ENCODE results near the gene MTHFD1L. TPM values are rescaled to one million over a fixed set of nuclear protein-coding genes. Genes with fewer than 3 reads are reported as not detected.

The MTHFD1L gene
- total and polyA plus RNA-seq, 2 of the 8 experiments (the other 6 are each of a cell fraction or from before 2014, with no cell fraction given): 29.2 to 105 TPM

DNA sequence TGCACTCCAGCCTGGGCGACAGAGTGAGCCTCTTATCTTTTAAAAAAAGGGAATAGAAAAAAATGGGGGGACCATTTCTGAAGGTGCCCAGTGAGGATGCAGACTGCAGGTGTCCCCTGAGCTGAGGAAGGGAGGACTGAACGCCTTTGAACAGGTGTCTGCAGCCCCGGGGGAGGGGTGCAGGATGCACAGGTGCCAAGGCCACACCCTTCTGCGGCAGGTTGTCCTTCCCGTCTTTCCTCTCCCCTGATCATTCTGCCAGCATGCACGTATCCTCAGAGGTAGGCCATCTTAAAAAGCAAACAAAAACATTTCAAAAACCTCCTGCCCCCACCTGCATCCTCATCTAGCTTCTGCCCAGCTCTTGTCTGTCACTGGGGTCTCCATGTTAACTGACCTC is 101.3 kb downstream of the MTHFD1L start:
- Histone ChIP-seq H3K4ac (replicated peaks; ENCODE audit: insufficient read length, low read depth, low read length) (no peak overlapping the region), H2AK5ac (ENCODE audit: low read depth, low read length) (no peak overlapping the region), H3K4me2 (ENCODE audit: insufficient read depth in 1 of 2, low read depth in 2 of 2, low read length in 2 of 2) (no peak overlapping the region), H3K79me1 (ENCODE audit: low read depth, low read length) (no peaks in the 10 kb centered on the region), H2BK12ac (ENCODE audit: low read depth, low read length) (no peak overlapping the region), H2BK20ac (ENCODE audit: low read length) (no peak overlapping the region), H2BK120ac (replicated peaks; ENCODE audit: low read depth, low read length) (no peak overlapping the region), H3K9me3 (ENCODE audit: insufficient read depth in 2 of 2, low read depth in 1 of 2, low read length in 1 of 2) (no peaks in the 10 kb centered on the region), H3K27ac (ENCODE audit: low read depth, low read length) (no peak overlapping the region), H3K56ac (replicated peaks; ENCODE audit: insufficient read length, low read depth, low read length) (no peak overlapping the region), H3K9ac (replicated peaks in 1 of 4; ENCODE audit: extremely low read depth in 1 of 4, low read depth in 3 of 4, low read length in 3 of 4) (no peak overlapping the region), H3K23ac (ENCODE audit: insufficient read length) (no peak overlapping the region), H3K4me1 (replicated peaks in 1 of 4; ENCODE audit: control insufficient read depth in 3 of 4, insufficient read depth in 4 of 4, low read length in 3 of 4) (no peaks in the 10 kb centered on the region; a peak in 1 of 7 replicates), H3K27me3 (replicated peaks in 1 of 4; ENCODE audit: control insufficient read depth in 3 of 4, extremely low read depth in 1 of 4, insufficient read depth in 3 of 4, low read length in 3 of 4) (no peaks in the 10 kb centered on the region), H3K18ac (ENCODE audit: extremely low read depth, low read length) (no peak overlapping the region), H4K91ac (replicated peaks; ENCODE audit: insufficient read length, low read length) (no peak overlapping the region), H4K8ac (ENCODE audit: extremely low read depth, insufficient read depth, low read length) (no peak overlapping the region), H4K5ac (ENCODE audit: insufficient read length, low read depth, low read length) (no peak overlapping the region), H3K4me3 (ENCODE audit: extremely low read depth in 1 of 4, insufficient read depth in 2 of 4, low read depth in 3 of 4, low read length in 4 of 4) (no peak overlapping the region), H2BK15ac (ENCODE audit: low read length) (no peak overlapping the region), H3K14ac (ENCODE audit: insufficient read length) (no peak overlapping the region), H3K79me2 (ENCODE audit: control insufficient read depth in 1 of 2, insufficient read depth in 2 of 2, low read length in 2 of 2) (no peaks in the 10 kb centered on the region), H2BK5ac (ENCODE audit: low read depth, low read length) (no peak overlapping the region), H4K20me1 (replicated peaks in 1 of 2; ENCODE audit: control insufficient read depth in 1 of 2, insufficient read depth in 2 of 2, low read length in 2 of 2) (no peaks in the 10 kb centered on the region), H3K36me3 (ENCODE audit: control insufficient read depth in 2 of 4, insufficient read depth in 4 of 4, low read length in 3 of 4) (peaks cover 0 to 30% (median 5%) of the 10 kb centered on the region in 4 experiments; a peak in 5 of 8 replicates), H2AFZ (ENCODE audit: low read length) (no peak overlapping the region), H3K23me2 (ENCODE audit: low read depth, low read length) (no peaks in the 10 kb centered on the region)
- no peak for DNase-seq (ENCODE audit: low read depth in 1 of 2, low spot score in 2 of 2)
- no peak for FAIRE-seq
- no peak for TF ChIP-seq POU5F1 (IDR thresholded peaks at IDR 0.05; ENCODE audit: low read depth, low read length)
- TF ChIP-seq SIN3A (conservative IDR thresholded peaks at IDR 0.05 in 1 of 2, IDR thresholded peaks at IDR 0.05 in 1 of 2; ENCODE audit: low read depth in 1 of 2, low read length in 2 of 2): no peak
- no peak for TF ChIP-seq TEAD4 (IDR thresholded peaks at IDR 0.05; ENCODE audit: low read depth, low read length)
- TF ChIP-seq SP4 (IDR thresholded peaks at IDR 0.05; ENCODE audit: low read length): no peak
- TF ChIP-seq NANOG (IDR thresholded peaks at IDR 0.05; ENCODE audit: insufficient read depth, low read depth, low read length, poor library complexity, severe bottlenecking): no peak
- no peak for TF ChIP-seq BRCA1 (IDR thresholded peaks at IDR 0.05; ENCODE audit: low read depth, low read length)
- WGBS, 2 experiments (ENCODE audit: extremely low coverage in 1 of 2, insufficient coverage in 1 of 2, insufficient read length in 1 of 2, insufficient replicate concordance in 2 of 2, low coverage in 1 of 2, low lambda C conversion rate in 2 of 2, missing lambda C conversion rate in 1 of 2): 89% methylated on average over 6 of the region's 6 CpGs; no CpG with 5 or more reads in 1 of the 2 experiments
- ChIA-PET POLR2A (ENCODE audit: partially characterized antibody) (interaction anchor here (1.2 to 2.2 kb wide), 2 partner anchors 9 to 13 kb away, joined by 3 to 5 read pairs; no protein-coding TSS in a partner anchor), CTCF (ENCODE audit: partially characterized antibody) (interaction anchor here (1.2 to 1.3 kb wide), 2 partner anchors 9 to 33 kb away, joined by 3 read pairs; no protein-coding TSS in a partner anchor)

Measured in H1 (cell line).